Measurements from ENCODE around the gene TCTN1.

The TCTN1 gene

GRCh38 chr12:110686294-110686903, 72.5 kb downstream of the TCTN1 start:
- DNase-seq: no peak

DNA sequence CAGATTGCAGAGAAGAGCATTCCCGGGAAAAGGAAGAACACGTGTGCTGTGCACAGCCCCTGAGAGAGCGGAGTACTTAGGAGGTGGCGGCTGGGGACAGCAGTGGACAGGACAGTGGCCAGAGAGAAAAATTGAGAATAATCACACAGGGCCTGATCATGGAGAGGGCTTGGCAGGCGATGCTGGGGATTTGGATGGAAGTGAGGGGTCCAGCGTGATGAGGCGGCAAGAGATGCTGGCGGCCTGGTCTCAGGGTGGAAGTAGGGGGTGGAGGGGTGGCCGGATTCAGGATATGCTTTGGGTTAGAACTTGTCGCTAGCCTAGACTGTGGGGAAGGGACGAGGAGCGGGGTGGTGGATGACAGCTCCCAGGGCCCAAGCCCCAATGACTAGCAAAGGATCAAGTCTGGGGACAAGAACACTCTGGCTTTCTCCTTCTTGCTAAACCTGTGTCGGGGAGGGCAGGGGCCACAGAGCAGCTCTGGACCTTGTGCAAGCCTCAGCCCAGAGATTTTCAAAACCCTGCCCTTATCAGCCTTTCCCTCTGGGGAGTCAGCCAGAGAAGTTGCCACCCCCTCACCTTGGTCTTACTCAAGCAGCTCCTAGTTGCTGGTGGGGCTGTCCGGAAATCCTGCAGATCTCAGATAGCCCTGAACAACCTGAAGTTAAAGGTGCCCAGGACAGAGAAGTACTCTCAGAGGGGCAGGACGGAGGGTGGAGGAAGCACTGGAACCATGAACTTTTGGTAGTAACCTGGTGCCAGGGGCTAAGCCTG, 73.7 kb downstream of the TCTN1 start:
- DNase-seq: no peak

DNA sequence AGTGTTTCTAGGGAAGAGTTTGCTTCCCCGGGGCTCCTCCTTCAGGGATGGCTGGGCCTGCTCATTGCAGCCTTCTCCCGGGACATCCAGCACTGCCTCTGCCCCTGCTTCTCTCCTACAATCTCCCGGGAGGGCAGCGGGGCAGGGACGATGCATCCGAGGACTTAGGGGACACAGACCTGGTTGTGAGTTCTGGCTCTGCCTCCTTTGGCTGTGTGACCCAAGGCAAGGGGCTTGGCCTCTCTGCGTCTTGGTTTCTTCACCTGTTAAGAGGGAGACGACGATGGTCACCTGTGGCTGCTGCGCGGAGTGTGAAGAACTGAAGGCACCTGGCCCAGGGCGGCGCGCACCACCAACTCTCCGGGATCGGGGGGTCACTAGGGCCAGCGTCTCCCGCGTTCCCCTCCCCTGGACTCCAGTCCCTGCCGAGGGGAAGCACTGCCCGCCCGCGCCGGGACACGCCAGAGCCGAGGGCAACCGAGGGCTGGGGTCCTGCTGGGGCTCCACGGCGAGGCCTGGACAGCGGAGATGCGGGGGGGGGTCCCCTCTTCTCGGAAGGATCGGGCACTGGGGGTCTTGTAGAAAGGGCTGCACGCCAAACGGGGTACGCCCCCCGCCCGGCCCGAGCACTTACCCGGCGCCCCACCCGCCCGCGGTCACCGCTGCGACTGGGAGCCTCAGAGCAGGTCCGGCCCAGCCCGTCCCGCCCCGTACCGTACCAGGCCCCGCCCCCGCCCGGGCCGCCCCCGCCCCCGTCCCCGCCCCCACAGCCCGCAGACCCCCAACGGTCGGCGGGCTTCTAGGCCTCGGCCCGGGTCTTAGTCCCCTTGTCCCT, 74.7 kb downstream of the TCTN1 start, which contains the start of gene HVCN1:
Gene HVCN1, minus strand, starts transcription at position 670 of the 835 bp plus-strand sequence. CDS start 5,870 bp downstream, outside the sequence.
- DNase-seq: no peak

DNA sequence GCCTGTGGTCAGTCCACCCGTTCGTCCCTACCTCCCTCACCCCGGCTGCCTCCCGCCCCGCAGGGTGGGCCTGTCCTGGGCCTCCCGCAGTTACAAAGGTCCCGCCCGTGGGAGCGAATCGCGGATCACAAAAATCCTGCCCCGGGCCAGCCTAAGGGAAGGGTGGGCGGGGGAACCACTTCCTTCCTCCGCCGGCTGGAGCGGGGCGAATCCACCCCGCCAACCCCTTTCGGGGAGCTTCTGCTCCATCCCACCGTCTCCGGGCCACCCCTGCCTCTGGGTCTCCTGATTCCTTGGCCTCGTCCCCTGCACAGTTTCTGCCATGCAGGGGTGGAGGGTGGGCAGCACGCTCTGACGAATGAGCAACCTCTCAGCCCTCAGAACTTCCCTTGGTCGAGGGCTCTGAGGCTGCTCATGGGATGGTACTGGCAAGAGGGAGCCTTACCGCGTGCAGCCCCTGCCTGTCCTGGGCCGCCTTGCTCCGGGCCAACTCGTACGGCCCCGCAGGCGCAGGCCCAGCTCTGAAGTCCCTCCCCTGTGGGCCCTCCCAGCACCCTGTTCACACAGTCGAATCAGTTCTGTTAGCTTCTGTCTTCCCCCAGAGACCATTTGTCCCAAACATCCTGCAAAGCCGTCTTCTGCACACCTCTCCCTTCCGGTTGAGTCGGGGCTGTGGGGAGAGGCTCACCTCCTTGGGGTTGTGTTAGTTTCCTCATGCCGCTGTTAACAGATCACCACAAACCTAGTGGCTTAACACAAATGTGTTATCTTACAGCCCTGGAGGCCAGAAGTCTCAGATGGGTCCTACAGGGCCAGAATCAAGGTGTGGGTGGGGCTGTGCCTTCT, 75.6 kb downstream of the TCTN1 start:
- no peak for DNase-seq

DNA sequence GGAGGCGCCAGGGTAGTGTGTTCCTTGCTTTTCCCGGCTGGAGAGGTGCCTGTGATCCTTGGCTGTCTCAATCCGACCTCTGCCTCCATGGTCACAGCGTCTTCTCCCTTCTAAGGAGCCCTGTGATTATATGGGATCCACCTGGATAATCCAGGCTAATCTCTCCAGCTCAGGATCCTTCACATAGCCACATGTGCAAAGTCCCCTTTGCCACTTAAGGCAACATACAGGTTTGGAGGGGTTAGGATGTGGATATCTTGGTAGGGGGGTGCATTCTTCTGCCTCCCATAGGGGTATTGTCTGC, 76.2 kb downstream of the TCTN1 start:
- DNase-seq: no peak

DNA sequence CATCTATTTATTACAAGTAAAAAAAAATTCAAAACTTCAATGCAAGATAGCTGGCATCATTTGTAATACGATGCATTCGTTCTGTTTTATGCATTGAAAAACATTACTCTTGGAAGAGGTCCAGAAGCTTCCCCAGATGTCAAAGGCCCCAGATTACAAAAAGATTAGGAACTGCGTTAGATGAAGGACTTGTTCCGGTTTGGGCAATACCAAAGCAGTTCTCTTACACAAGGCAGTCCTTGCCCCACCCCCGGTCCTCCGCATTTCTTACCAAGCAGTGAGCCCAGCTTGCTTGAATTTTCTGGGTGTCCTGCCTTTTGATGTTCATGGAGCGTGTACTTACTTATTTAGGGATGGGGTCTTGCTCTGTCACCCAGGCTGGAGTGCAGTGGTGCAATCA, 79.8 kb downstream of the TCTN1 start:
- DNase-seq: no peak

GRCh38 chr12:110694330-110694901, 80.5 kb downstream of the TCTN1 start:
- DNase-seq: no peak

DNA sequence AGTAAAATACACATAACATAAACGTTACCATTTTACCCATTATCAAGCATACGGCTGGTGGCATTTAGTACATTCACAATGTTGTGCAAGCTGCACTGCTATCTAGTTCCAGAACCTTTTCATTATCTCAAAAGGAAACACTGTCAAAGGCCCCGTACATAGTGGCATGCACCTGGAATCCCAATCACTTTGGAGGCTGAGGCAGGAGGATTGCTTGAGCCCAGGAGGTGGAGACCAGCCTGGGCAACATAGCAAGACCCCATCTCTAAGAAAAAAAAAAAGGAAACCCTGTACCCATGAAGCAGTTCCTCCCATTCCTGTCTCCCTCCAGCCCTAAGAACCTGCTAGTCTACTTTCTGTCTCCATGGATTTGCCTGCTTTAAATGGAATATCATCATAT, 82.4 kb downstream of the TCTN1 start:
- DNase-seq: no peak

DNA sequence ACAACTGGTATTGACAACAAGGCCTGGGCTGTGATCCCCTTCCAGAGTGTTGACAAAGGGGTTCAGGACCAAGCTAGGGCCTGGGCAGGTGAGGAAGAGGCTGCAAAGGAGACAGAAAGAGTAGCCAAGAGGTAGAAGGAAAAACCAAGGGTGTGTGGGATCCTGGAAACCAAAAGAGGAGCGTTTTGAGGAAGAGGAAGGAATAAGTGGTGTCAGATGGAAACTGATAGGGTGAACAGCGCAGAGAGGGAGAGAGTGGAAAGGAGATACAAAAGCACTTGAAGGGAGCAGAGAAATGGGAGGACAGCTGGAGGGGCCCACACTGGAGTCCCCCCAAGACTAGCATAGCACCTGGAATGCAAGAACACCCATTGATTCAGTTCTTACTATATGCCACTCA, 83.3 kb downstream of the TCTN1 start:
- DNase-seq: no peak

- peak; percentile 38 to 80 for DNase-seq
Measured at GRCh38 chr12:110698171-110698902, 84.4 kb downstream of the TCTN1 start.

Measured in SW 1271 (cell line).